GM18907 (cell line): ENCODE results near the gene ATP2B2.
A peak's percentile ranks its signal among the peaks of the same experiment; 100 is the strongest.

Source experiments
- ATAC-seq: cut with Tn5 transposase; IDR thresholded peaks from one replicate; pipeline ENCODE4 v1.9.1; 2021; ENCODE audit warnings: mild to moderate bottlenecking, moderate library complexity; ENCODE audit not compliant: unreplicated experiment

Gene ATP2B2

DNA sequence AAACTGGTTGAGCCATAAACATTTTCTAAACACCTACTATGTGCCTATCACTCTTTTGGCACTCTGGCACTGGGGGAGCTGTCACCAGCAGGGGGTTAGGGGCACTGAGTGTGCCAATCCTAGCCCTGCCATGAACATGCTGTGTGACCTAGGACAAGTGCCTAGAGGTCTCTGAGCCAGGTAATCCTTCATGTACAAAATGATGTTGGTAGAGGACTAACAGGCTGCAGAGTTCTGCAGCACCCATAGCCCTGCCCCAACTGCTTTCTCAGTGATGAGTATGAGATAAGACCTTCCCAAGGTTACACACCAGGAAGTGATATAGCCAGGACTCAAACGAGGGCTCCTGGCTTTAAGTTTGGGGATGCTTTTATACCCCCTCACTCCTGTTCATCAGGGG, 99.6 kb downstream of the ATP2B2 start:
- no peak for ATAC-seq

DNA sequence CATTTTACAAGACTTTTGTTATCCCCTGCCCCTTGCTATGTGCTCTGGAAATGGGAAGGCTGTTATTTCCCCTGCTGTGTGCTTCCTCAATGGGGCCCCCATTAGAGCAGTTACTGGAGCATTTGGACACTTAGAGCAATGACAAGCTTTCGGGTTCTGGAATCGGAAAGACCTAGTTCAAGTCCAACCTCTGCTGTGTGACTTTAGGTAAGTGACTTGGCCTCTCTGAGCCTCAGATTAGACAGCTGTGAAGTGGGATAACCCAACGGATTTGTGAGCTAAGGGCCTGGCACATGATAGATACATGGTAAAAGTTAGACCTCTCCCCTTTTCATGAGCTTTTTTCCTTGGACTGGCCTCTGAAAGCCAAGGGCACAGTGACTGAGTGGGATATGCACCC, 100.5 kb downstream of the ATP2B2 start:
- no peak for ATAC-seq

DNA sequence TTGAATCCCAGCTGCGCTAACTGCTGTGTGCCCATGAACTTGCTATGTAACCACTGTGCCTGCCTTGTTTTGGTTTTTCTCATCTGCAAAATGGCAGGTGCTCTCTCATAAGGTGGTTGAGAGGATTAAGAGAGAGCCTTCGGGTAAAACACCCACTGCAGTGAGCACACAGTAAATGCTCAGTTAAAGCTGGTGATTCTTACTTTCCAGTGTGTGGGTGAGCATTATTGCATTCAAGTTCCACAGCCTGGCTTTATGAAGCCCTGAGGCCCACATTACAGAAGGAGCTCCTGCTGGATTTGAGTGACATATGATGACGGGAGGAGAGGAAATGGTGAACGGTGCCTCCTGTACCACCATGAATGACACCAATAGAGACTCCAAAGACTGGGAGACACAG, 101.0 kb downstream of the ATP2B2 start:
- ATAC-seq: no peak

DNA sequence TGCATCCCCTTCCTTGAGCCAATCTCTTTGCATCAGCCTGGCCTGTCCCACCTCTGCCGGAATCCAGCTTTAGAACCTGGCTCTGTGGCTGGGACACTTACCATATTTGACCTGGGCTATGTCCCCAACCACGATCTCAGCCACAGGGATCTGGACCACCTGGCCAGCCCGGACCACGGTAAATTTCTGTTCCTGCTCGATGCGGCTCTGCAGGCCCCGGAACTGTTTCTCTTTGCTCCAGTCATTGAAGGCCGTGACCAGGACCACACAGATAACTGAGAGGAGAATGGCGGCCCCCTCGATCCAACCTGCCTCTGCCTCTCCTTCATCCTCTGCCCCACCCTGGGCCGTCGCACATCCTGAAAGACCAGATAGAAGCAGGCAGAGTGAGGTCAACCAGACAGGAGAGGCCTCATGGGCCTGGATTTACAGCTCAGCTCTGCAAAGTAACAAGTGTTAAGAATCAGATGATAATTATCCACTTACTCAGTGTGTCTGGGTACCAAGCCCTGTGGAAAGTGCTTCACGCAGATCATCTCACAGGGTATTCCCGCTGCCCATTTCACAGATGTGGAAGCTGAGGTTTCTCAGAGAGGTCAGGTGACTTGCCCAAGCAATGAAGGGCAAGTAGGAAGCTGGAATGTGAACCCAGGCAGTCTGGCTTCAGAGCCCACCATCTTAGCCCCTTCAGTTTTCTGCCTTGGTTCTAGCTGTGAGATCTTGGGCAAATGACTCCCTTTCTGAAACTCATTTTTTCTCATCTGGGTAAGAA, 103.2 kb downstream of the ATP2B2 start:
- ATAC-seq: no peak

DNA sequence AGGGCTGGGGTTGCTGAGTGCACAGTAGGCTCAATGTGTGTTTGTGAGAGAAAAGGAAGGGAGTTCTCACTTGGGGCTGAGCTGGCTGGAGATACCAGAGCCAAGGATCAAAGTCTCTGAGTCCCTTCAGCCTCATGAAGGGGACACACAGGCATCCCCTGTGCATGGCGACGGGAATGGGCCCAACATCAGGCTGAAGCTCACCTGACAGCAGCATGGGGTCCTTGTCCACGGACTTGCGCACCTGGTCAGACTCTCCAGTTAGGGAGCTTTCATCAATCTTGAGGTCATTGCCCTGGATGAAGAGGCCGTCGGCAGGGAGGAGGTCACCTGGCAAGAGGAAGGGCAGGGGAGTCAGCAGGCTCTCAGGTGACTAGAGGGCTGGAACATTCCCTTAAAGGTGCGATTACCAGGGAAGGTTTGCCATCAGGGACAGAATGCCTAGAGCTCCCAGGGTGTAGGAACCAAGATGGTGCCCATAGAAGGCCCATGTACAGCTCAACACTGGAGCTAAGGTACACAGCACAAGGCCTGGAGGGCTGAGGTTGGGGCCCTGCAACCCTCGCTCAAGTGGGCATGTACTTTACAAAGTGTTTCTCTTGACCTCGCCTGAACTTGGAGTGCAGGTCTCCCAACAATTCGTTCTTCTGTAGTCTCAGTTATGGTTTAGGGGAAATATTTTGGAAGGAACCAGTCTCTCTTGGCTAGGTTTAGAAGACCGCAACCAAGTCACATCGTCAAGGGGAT, 104.5 kb downstream of the ATP2B2 start:
- no peak for ATAC-seq

DNA sequence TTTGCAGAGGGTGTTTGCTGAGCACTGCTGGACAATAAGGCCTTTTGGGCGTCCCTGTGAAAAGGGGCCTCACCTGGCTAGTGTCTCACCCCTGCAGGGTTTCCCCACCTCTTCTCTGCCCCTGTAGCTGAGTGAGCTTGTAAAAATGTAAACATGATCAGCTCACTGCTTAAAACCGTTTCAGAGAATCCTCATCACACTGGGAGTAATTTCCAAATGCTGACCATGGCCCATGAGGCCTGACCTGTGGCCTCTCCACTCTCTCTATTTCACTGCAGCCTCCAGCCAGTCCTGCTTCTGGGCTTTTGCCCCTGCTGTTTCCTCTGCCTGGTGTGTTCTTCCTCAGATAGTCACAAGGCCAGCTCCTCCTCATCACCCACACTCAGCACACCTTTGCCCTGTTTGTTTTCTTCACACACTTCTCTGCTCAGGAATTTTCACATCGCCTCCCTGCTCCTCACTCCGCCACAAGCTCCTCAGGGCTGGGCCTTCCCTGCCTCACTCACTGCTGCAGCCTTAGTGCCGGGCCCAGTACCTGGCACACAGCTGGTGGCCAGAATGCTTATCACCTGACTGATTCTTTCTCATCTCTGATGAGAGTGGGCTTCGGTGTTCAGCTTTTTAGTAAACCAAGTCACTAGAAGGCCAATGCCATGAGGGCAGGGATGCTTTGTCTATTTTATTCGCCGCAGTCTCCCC, 105.2 kb downstream of the ATP2B2 start:
- no peak for ATAC-seq

DNA sequence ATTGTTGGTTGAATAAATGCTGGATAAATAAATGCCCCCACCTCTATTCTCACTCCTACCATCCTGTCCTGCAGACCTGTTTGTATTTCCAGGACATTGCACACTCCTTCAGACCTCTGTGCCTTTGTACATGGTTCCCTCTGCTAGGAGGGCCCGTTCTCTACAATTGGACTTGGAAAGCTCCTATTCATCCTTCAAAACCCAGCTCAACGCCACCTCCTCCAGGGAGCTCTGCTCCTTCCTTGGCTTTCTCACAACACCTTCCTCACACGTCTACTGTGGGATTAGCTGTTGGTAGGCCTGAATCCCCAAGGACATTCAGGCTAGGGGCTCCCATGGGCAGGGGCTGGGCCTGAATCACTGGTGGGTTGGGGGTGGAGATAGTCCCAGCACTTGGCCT, 105.8 kb downstream of the ATP2B2 start:
- no peak for ATAC-seq

DNA sequence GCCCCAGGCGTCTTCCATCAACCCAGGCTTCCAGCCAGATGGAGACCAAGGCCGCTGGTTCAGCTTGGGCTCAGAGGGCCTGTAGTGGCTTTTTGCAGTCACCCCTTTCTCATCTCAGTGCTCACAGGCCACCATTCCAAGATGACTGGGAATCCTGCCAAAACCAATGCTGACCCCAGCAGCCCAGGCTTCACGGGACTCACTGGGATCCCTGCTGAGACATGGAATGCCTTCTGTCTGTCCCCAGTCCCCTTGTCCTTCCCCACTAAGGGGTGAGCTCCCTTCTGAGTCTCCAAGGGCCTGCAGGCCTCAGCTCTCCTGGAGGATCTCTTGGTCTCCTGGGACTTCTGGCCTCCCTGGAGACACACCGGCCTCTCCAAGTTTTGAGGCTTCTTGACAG, 107.0 kb downstream of the ATP2B2 start:
- ATAC-seq: no peak

DNA sequence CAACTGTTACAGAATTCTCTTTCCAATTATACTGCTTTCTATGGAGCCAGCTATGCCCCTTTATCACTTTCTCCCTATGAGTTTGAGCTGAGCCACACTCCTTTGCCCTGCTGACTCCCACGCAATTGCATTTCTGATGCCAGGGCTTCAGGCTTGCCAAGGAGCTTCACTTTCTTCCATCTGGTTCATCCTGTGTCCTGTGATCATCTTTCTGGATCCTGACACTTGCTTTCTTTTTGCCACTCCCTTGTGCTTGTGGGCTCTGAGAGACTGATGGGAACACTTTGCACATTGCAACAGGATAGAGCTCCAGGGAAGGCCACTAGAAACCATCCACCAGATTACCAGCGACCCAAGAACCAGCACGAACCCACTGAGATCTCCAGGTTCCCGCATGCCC, 107.5 kb downstream of the ATP2B2 start:
- no peak for ATAC-seq

DNA sequence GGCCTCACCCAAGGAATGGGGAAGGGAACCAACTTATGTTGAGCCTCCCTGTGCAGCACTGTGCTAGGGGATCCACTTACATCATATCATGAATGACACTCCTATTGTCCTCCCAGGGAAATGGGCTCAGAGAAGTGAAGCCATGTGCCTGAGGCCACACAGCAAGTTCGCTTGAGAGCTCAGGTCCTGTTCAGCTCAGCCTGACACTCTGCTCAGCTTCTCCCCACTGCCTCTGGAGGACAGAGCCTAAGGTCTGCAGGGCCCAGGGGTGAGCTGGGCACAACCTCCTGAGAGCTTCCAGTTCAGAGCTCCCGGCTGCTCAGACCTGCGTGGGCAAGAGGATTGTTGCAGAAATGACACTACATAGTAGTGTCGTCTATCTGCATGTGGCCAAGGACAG, 108.5 kb downstream of the ATP2B2 start:
- ATAC-seq: no peak

DNA sequence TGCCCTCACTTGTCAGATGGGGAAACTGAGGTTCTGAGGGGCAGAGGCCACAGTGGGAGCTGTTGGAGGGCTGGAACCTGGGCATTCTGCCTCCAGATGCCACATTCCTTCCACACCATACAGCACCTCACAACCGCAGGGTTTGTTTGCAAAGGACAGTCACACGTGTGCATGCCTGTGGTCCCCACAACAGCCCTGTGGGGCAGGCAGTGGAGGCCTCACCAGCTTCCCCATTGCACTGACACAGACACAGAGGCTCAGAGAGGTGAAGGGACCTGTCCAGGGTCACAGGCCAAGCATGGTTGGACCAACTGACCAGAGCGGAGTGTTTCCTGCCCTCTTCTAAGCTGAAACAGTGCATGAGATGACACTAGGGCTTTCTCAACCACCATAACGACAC, 109.3 kb downstream of the ATP2B2 start:
- no peak for ATAC-seq

DNA sequence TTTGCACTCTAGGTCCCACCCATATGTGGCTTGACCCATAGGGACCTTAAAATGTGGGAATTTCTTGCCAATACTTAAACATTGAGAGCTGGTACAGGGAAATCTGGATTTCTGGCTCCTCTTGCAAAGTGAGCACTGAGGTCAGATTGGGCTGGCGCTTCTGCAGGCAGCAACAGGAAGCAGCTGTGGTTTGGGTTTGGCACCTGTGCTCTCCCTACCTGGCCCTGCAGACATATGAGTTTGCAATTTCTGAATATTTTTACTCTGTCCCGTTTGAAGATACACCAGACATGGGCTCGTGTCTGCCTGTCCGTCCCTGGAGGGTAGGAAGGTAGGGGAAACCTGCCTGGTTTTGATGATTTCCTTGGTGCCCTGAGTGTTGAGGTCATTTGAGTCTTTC, 109.7 kb downstream of the ATP2B2 start:
- ATAC-seq: no peak

DNA sequence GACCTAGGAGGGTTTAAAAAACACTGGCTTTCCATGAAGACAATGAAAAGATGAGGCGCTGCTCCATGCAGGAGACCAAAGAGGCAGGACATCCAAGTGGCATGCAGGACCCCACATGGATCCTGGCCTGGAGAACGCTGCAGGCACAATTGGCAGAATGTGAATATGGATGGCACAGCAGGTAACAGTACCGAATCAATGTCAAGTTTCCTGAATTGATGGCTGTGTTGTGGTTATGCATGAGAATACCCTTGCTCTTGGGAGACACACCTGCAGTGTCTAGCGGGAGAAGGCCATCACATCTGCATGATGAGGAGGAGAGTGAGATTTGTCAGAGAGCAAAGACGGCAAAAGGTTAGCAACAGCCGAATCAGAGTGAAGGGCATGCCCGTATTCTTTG, 110.2 kb downstream of the ATP2B2 start:
- ATAC-seq: no peak

DNA sequence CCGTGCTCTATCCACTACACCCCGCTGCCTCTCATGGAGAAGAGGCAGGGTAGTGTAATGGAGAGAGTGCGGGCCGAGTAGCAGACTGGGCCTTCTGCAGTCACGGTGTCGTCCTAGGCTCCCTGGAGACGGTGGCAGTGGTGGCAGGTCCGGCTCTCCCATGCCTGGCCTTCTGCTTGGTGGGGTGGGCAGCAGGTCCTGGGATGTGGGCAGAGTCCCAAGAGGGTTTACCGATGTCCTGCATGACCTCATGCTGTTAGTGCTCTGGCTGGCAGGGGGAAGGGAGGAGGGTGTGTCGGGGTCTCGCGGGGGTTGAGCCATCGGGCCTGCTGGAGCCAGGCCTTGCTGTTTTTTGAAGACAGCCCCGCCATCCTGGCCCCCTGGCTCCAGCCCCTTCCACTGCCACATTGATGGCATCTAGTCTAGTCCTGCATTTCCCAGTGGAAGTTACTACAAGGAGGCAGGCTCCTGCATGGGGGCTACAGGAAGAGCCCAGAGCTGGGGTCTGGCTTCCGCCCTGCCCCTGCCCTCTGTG, 110.8 kb downstream of the ATP2B2 start:
- ATAC-seq: no peak

DNA sequence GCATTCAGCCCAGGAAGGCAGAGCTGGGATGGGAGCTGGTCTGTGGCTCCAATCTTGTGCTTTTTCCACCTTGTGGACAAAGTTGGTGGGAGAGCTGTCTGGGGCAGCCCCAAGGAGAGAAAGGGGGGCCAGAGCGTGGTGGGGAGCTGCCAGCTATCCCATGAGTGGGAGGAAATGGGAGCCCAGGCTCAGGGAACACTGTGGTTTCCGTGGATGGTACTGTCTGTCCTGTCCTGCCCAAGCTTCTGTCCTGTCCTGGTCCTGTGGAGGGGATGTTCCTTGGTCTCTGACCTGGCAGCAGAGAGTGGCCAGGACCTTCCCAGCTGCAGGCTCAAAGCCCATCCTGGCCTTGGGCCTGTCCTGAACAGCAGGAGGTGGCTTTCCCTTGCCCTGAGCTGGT, 111.9 kb downstream of the ATP2B2 start:
- ATAC-seq: no peak

DNA sequence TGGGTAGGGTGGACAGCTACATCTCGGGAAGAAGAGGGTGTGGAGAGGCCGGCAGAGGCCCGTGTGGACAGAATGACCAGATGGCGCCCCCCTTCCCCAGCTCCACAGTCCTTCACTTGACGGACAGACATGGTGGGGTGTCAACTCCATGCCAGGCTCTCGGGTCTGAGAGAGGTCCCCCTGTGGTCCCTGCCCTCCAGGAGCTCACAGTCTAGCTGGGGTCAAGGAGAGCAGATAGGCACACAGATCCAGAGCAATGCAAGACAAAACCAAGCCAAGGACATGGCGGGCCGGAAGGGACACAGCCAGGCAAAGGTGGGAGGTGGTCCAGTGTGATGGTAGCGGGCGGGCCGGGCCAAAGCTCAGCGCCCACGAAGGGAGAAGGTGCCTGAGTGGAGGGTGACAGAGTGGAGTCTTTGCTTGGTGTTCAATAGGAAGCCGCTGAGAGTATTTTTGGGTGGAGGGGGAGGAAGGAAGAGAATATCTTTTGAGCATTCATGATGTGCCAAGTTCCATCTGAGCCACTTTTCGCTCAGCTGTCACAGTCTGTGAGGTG, 112.4 kb downstream of the ATP2B2 start:
- no peak for ATAC-seq

DNA sequence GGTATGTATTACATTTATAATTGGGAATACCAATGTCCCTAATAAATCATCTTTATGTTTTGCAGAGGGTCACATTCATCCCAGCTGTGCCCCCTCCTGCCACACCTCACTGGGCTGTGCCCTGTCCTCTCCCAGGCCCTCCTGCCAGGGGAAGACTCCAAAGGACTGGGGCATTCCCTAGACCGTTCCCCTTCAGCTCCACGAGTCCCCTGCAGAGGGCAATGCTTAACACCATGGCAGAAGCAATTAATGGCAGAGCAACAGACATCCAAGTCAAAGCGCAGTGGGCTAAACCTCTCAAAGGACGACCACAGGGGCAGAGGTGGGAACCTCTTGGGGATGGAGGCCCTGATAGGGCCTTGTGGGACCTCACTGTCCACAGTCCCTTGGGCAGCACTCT, 113.1 kb downstream of the ATP2B2 start:
- no peak for ATAC-seq

DNA sequence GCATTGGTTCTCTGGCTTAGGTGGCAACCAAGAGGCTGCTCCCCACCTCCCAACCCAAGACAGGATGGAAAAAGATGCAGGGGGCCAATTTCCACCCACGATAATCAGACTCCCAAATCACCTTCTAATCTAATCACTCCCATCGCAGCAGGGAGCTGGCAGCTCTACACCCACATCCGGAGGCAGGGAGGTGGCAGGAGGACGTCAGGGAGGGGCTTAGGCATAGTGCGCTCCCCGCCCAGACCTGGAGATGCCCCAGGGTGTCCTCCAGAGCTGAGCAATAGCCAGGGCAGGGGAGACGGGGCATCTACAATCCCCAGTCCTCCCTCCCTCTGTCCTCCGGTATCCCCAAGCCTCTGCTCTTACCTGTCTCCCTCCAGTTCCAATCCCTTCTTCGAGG, 114.0 kb downstream of the ATP2B2 start:
- no peak for ATAC-seq

DNA sequence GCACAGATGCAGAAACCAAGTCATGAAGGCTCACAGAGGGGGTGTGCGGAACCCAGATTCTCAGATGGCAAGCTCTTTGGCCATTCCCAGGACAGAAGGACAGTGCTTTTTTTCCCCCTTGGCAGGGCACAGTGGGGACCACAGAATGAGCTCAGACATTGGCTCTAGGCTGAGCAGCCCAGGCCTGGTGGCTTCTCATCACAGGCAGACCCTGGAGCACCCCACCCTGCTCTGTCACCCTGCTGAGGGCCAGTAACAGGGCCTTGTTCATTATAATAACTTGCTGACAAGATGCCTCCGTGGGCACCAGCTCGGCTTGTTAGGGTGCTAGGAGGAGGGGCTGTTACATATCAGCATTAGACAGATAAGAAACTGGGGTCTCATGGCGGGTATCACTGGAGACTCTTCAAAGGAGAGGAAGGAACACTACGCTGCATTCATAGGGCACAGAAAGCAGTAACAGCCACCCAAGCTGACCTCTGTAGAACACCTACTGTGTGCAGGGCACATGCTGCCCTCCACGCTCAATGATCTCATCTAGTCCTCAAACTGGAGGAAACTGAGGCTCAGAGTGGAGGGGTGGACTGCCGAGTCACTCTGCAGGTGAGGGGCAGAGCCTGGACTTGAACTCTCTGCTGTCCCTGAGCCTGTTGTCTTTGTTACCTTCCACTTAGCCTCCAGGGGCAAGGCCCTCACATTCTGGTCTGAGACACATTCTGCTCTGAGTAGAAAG, 114.6 kb downstream of the ATP2B2 start:
- ATAC-seq: no peak

DNA sequence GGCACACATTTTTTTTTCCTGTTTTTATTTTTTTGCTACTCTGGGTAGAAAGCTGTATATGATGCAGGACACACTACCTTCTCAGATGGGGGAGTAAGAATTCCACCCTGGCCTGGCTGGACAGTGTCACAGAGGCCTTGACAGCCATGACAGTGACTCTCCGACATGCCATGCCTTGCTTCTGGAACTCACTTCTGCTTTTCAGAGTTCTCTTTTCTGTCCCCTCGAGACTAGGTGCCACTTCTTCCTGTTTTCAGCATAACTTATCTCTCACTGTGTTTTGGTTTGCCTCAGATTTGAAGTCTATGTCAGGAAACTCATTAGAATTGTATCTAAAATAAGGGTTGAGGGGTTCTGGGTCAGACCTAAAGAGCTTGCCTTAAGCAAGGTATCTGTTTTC, 115.4 kb downstream of the ATP2B2 start:
- peak; percentile 68 for ATAC-seq

DNA sequence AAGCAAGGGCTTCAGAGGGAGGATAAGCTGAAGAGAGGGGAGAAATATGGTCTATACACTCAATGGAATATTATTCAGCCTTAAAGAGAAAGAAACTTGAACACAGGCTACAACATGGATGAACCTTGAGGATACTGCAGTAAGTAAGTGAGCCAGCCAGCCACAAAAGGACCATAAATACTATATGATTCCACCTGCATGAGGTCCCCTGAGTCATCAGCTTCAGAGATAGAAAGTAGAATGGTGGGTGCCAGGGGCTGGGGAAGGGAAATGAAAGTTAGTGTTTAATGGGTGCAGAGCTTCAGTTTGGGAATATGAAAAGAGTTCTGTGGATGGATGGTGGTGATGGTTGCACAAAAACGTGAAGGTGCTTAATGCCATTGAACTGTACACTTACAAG, 116.0 kb downstream of the ATP2B2 start:
- ATAC-seq: no peak
